HepG2 (cell line): Measurements from ENCODE around the gene OPRL1. TPM values are rescaled to one million over a fixed set of nuclear protein-coding genes. Genes with fewer than 3 reads are reported as not detected.
A peak's percentile ranks its signal among the peaks of the same experiment; 100 is the strongest.

Source experiments
- FOXM1 ChIP-seq: sonication (generic); formaldehyde crosslinking; IDR thresholded peaks from 2 replicates; pipeline ENCODE4 v1.5.0; 2020; ENCODE audit warnings: missing genetic modification reagents
- KAT2B ChIP-seq: fragments of 150-350 bp; IDR thresholded peaks from 2 replicates; pipeline ENCODE4 v1.6.1; 2014; ENCODE audit warnings: low read depth, low read length, borderline replicate concordance
- NR2F1 ChIP-seq, 2 experiments: fragments of 450-650 bp in 1 of 2; formaldehyde crosslinking in 1 of 2; IDR thresholded peaks; 2 replicates each; pipeline versions ENCODE4 v1.5.0 to v1.6.1; 2016 to 2020; ENCODE audit warnings: mild to moderate bottlenecking in 1 of 2, missing compliant biosample characterization in 1 of 2, missing genetic modification reagents in 1 of 2, moderate library complexity in 1 of 2
- NRL ChIP-seq: sonication (generic); formaldehyde crosslinking; IDR thresholded peaks from 2 replicates; pipeline ENCODE4 v1.5.0; 2020; ENCODE audit warnings: missing genetic modification reagents, mild to moderate bottlenecking, moderate library complexity, borderline replicate concordance
- PRMT3 ChIP-seq: sonication (generic); formaldehyde crosslinking; IDR thresholded peaks from 2 replicates; pipeline ENCODE4 v1.8.1; 2022; ENCODE audit warnings: low read depth, mild to moderate bottlenecking, moderate library complexity, missing genetic modification reagents, borderline replicate concordance
- RFX3 ChIP-seq: IDR thresholded peaks from 2 replicates; pipeline ENCODE4 v1.6.1; 2016; ENCODE audit warnings: missing biosample characterization, missing genetic modification reagents
- SUZ12 ChIP-seq: fragments of 150-350 bp; IDR thresholded peaks from 2 replicates; pipeline ENCODE4 v1.6.1; 2014; ENCODE audit warnings: low read depth, low read length
- ZFAT ChIP-seq: sonication (generic); formaldehyde crosslinking; conservative IDR thresholded peaks from 2 replicates; pipeline ENCODE4 v1.8.1; 2023; ENCODE audit warnings: missing genetic modification reagents, inconsistent platforms
- ZMYM2 ChIP-seq: sonication (generic); formaldehyde crosslinking; IDR thresholded peaks from 2 replicates; pipeline ENCODE4 v1.8.0; 2022; ENCODE audit warnings: mild to moderate bottlenecking, missing genetic modification reagents
- ZNF260 ChIP-seq: sonication (generic); formaldehyde crosslinking; IDR thresholded peaks from 2 replicates; pipeline ENCODE4 v1.4.0; 2020; ENCODE audit warnings: missing genetic modification reagents, low read depth, mild to moderate bottlenecking, borderline replicate concordance
- ZNF296 ChIP-seq: sonication (generic); formaldehyde crosslinking; conservative IDR thresholded peaks from 2 replicates; pipeline ENCODE4 v1.5.0; 2020; ENCODE audit warnings: mild to moderate bottlenecking, missing genetic modification reagents
- ZNF570 ChIP-seq: sonication (generic); formaldehyde crosslinking; IDR thresholded peaks from 2 replicates; pipeline ENCODE4 v1.4.0; 2020; ENCODE audit warnings: mild to moderate bottlenecking, missing genetic modification reagents, borderline replicate concordance
- ZNF672 ChIP-seq: sonication (generic); formaldehyde crosslinking; IDR thresholded peaks from 2 replicates; pipeline ENCODE4 v1.8.1; 2022; ENCODE audit warnings: missing genetic modification reagents
- ZNF724P ChIP-seq: sonication (generic); formaldehyde crosslinking; IDR thresholded peaks from 2 replicates; pipeline ENCODE4 v1.8.0; 2022; ENCODE audit warnings: missing genetic modification reagents, borderline replicate concordance
- polyA plus RNA-seq, 8 experiments: library from polyadenylated mRNA; depleted of rRNA in 3 of 8; stranded (reverse) in 7 of 8; unstranded in 1 of 8; fragments of >200 nt; fragmentation: Illumina TruSeq in 4 of 8; extraction: Trizol in 4 of 8; gene quantifications; 2 replicates each; pipeline versions ENCODE4 v1.2.1 to v1.2.3, GENCODE V29; 2011 to 2016; ENCODE audit warnings: low read depth in 4 of 8, missing spikeins in 1 of 8, mixed read lengths in 1 of 8; ENCODE audit not compliant: insufficient read depth in 1 of 8
- total RNA-seq, 5 experiments: library from RNA; depleted of rRNA; stranded (reverse); fragments of >200 nt; fragmentation: Illumina TruSeq; extraction: Trizol; gene quantifications; 2 replicates each; pipeline ENCODE4 v1.2.3, GENCODE V29; 2016; ENCODE audit warnings: low read depth in 1 of 5
- TF ChIP-seq, protein P1 (sequence below): sonication (generic); formaldehyde crosslinking; IDR thresholded peaks from 2 replicates; pipeline ENCODE4 v1.4.0; 2020; ENCODE audit warnings: mild to moderate bottlenecking, missing genetic modification reagents, borderline replicate concordance
- TF ChIP-seq, protein P2 (sequence below): sonication (generic); formaldehyde crosslinking; conservative IDR thresholded peaks from 2 replicates; pipeline ENCODE4 v1.8.0; 2022; ENCODE audit warnings: mild to moderate bottlenecking, moderate library complexity, missing genetic modification reagents
- TF ChIP-seq, protein P3 (sequence below): IDR thresholded peaks from 2 replicates; pipeline ENCODE4 v1.6.1; 2016; ENCODE audit warnings: mild to moderate bottlenecking, missing biosample characterization, missing genetic modification reagents
- TF ChIP-seq, protein P4 (sequence below): sonication (generic); formaldehyde crosslinking; IDR thresholded peaks from 2 replicates; pipeline ENCODE4 v1.9.0; 2021; ENCODE audit warnings: missing genetic modification reagents, mild to moderate bottlenecking, borderline replicate concordance
- TF ChIP-seq, protein P5 (sequence below): sonication (generic); formaldehyde crosslinking; IDR thresholded peaks from 2 replicates; pipeline ENCODE4 v1.8.0; 2022; ENCODE audit warnings: missing genetic modification reagents, low read depth, mild to moderate bottlenecking, borderline replicate concordance

The OPRL1 gene
- total and polyA plus RNA-seq, 2 of the 13 experiments (the other 11 are each of a cell fraction or from before 2014, with no cell fraction given) = 0.35 to 0.71 TPM

DNA sequence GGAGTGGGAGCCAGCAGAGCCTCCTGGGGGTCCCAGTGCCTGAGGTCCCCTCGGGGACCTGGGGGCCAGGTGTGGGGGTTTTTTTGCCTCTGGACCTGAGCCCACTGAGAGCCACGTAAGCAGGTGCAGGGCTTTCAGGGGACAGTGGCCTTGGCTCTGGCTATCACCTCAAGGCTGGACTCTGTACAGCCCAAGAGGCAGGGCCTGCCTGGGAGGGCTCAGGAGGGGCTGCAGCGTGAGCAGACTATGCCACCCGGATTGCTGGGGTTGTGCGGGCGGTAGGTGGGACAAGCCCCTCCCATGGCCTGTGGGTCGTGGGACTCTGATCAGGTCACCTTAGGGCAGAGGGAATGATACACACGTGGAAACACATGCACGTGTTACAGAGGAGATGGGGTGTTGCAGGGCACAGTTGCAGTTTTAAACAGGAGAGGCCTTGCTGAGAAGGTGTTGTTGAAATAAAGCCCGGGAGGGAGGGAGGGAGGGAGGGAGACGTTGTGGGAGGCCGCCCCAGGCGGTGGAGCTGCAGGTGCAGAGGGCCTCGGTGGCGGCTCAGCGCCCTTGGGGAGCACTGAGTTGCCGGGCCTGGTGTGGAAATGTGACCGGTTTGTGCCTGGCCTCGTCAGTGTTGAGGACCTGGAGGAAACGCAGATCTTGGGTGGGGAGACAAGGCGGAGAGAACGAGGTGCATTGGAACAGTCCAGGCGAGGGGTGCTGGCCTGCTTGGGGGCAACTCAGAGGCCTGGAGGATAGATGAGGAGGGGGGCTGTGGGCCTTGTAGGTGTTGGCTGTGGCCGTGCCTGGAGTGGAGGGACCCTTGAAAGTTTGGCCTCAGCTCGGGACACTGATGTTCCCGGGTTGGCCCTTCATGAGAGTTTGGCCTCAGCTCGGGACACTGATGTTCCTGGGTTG lies 14.6 kb upstream of the OPRL1 start (continued):
- TF ChIP-seq ZNF296 (CRISPR knock-in tag) = peak; percentile 38
- TF ChIP-seq KAT2B = no peak
- TF ChIP-seq RFX3 (CRISPR knock-in tag) = no peak
- TF ChIP-seq, protein P1, sequence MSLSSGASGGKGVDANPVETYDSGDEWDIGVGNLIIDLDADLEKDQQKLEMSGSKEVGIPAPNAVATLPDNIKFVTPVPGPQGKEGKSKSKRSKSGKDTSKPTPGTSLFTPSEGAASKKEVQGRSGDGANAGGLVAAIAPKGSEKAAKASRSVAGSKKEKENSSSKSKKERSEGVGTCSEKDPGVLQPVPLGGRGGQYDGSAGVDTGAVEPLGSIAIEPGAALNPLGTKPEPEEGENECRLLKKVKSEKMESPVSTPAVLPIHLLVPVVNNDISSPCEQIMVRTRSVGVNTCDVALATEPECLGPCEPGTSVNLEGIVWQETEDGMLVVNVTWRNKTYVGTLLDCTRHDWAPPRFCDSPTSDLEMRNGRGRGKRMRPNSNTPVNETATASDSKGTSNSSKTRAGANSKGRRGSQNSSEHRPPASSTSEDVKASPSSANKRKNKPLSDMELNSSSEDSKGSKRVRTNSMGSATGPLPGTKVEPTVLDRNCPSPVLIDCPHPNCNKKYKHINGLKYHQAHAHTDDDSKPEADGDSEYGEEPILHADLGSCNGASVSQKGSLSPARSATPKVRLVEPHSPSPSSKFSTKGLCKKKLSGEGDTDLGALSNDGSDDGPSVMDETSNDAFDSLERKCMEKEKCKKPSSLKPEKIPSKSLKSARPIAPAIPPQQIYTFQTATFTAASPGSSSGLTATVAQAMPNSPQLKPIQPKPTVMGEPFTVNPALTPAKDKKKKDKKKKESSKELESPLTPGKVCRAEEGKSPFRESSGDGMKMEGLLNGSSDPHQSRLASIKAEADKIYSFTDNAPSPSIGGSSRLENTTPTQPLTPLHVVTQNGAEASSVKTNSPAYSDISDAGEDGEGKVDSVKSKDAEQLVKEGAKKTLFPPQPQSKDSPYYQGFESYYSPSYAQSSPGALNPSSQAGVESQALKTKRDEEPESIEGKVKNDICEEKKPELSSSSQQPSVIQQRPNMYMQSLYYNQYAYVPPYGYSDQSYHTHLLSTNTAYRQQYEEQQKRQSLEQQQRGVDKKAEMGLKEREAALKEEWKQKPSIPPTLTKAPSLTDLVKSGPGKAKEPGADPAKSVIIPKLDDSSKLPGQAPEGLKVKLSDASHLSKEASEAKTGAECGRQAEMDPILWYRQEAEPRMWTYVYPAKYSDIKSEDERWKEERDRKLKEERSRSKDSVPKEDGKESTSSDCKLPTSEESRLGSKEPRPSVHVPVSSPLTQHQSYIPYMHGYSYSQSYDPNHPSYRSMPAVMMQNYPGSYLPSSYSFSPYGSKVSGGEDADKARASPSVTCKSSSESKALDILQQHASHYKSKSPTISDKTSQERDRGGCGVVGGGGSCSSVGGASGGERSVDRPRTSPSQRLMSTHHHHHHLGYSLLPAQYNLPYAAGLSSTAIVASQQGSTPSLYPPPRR (CRISPR knock-in tag) = peak; percentile 89
- peak; percentile 76; the same call in 1 of the 2 replicates for TF ChIP-seq ZMYM2 (CRISPR knock-in tag)
- TF ChIP-seq ZNF260 (CRISPR knock-in tag) = no peak
- no peak for TF ChIP-seq ZNF570 (CRISPR knock-in tag)
- TF ChIP-seq, protein P2, sequence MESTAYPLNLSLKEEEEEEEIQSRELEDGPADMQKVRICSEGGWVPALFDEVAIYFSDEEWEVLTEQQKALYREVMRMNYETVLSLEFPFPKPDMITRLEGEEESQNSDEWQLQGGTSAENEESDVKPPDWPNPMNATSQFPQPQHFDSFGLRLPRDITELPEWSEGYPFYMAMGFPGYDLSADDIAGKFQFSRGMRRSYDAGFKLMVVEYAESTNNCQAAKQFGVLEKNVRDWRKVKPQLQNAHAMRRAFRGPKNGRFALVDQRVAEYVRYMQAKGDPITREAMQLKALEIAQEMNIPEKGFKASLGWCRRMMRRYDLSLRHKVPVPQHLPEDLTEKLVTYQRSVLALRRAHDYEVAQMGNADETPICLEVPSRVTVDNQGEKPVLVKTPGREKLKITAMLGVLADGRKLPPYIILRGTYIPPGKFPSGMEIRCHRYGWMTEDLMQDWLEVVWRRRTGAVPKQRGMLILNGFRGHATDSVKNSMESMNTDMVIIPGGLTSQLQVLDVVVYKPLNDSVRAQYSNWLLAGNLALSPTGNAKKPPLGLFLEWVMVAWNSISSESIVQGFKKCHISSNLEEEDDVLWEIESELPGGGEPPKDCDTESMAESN = 0 out of 2 replicates have a peak, but pooled peaks have one; percentile 67
- TF ChIP-seq PRMT3 (CRISPR knock-in tag) = no peak
- TF ChIP-seq, protein P3, sequence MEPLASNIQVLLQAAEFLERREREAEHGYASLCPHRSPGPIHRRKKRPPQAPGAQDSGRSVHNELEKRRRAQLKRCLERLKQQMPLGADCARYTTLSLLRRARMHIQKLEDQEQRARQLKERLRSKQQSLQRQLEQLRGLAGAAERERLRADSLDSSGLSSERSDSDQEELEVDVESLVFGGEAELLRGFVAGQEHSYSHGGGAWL (CRISPR knock-in tag) = 0 out of 2 replicates have a peak, but pooled peaks have one; percentile 44
- peak; percentile 50 to 73; a peak in 1 of 4 replicates for TF ChIP-seq NR2F1 (CRISPR knock-in tag; IDR thresholded peaks at IDR 0.05)
- no peak; the same call in 1 of the 2 replicates for TF ChIP-seq NRL (CRISPR knock-in tag)
- no peak for TF ChIP-seq FOXM1 (CRISPR knock-in tag)
- TF ChIP-seq, protein P4, sequence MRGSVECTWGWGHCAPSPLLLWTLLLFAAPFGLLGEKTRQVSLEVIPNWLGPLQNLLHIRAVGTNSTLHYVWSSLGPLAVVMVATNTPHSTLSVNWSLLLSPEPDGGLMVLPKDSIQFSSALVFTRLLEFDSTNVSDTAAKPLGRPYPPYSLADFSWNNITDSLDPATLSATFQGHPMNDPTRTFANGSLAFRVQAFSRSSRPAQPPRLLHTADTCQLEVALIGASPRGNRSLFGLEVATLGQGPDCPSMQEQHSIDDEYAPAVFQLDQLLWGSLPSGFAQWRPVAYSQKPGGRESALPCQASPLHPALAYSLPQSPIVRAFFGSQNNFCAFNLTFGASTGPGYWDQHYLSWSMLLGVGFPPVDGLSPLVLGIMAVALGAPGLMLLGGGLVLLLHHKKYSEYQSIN (CRISPR knock-in tag) = no peak
- no peak; the same call in 1 of the 2 replicates for TF ChIP-seq SUZ12
- TF ChIP-seq, protein P5, sequence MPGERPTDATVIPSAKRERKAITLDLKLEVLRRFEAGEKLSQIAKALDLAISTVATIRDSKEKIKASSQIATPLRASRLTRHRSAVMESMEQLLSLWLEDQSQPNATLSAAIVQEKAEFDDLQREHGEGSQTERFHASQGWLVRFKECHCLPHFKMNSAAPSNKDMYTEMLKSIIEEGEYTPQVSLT = no peak
- no peak for TF ChIP-seq ZFAT (CRISPR knock-in tag)
- TF ChIP-seq ZNF672 (CRISPR knock-in tag) = peak; percentile 81; the same call in 1 of the 2 replicates
- no peak for TF ChIP-seq ZNF724P (CRISPR knock-in tag)
